AML-193 (cell line): ENCODE results near the gene ZDHHC19.
A peak's percentile ranks its signal among the peaks of the same experiment; 100 is the strongest.
"Not testable (repeated sequence)": the region's sequence is repeated elsewhere in the genome, so short reads cannot be mapped to it uniquely, and the experiment has no call there.

ENCODE experiments used
- DNase-seq, 2 experiments: peaks; one replicate each; lab custom pipeline; 2025; lab: John Stamatoyannopoulos, UW

ZDHHC19 gene, protein sequence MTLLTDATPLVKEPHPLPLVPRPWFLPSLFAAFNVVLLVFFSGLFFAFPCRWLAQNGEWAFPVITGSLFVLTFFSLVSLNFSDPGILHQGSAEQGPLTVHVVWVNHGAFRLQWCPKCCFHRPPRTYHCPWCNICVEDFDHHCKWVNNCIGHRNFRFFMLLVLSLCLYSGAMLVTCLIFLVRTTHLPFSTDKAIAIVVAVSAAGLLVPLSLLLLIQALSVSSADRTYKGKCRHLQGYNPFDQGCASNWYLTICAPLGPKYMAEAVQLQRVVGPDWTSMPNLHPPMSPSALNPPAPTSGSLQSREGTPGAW

DNA sequence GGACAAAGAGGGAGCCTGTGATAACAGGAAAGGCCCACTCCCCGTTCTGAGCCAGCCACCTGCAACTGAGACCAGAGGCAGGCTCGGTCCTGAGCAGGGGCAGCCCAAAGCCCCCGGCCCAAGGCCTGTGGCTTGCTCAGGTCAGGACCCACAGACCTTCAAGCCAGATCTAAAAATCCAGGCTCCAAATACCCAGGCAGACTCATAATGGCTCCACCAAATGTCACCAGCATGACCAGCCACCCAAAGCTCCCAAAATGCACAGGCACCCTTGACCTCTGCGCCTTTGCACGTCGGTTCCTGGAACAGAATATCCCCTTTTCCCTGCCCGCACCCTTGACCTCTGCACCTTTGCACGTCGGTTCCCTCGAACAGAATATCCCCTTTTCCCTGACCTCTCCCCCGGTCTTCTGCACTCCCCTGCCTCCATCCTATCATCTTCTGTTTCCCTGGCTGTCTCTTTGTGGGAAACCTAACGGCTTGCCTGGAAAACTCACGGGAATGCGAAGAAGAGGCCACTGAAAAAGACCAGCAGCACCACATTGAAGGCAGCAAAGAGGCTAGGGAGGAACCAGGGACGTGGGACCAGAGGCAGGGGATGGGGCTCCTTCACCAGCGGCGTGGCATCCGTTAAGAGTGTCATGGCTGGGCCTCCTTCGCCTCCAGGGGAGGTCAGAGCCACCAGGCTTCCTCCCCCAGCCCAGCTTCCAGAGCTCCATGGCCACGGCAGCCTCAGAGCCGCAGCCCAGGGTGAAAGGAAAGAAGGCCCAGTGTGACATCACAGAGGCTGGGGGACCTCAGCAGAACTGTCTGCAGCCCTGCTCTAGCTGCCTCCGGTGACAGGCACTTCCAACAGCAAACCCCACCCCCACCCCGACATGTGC lies at the start of gene ZDHHC19:
Gene ZDHHC19 (minus strand): TSS at position 728 of the 884 bp plus-strand sequence. CDS start 85 bp downstream, at position 643.
- DNase-seq: no peak

DNA sequence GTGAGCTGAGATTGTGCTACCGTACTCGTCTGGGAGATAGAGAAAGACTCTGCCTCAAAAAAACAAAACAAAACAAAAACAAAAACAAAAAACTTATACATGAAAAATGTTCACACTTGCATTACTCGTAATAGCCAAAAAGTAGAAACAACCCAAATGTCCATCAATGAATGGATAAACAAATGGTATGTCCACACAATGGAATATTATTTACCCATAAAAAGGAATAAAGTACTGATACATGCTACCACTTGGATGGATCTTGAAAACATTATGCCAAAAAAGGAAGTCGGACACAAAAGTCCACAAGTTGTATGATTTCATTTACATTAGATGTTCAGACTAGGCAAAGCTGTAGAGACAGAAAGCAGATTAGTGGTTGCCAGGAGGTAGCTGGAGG lies 49.6 kb upstream of the ZDHHC19 start:
- DNase-seq: no peak

DNA sequence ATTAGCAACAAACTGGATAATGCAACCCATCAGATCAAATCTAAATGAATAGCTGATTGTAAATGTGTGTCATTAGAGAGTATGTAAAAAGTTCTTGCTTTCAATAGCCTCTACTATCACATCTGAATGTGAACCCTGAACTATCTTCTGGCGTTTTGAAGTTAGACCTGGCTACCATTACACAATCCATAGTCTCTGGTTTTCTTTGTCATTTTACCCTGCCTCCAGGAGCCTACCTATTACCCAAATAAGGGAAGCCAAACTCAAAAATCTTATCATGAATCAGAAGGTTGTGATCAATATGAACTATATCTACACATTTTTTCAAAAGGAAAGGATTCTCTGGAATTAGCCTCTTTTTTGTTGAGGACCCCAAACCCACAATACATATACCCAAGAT lies 44.6 kb upstream of the ZDHHC19 start:
- no peak for DNase-seq

DNA sequence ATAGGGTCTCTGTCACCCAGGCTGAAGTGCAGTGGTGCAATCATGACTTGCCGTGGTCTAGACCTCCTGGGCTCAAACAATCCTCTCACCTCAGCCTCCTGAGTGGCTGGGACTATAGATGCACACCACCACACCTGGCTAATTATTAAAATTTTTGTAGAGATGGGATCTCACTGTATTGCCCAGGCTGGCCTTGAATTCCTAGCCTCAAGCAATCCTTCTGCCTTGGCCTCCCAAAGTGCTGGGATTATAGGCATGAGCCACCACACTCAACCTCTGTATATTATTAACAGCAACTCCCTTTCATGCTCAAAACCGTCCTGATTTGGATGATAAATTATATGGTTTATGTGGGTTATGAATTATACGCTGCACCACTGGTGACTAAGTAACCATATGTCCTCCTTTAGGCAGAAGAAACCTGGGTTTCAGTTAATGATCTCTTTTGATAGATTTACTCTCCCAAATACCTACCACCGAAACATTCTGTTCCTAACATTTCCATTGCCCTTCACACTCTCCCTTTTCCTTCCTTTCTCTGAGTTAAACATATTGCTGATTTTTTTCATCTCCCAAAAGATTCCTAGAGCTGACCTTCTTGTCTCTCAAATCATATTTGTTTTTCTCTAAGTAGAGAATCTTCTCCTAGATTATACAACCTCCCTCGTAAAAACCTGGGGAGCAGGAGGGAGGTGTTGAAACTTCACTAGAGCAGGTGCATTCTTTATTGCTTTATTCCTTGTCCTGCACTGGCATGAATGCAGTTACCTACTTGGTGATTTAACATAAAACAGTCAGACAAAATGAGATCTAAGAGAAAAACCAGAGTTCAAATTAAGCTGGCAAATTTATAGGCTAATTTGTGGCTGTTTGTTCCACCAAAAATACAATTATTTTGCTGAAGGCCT lies 43.4 kb upstream of the ZDHHC19 start:
- no peak for DNase-seq

DNA sequence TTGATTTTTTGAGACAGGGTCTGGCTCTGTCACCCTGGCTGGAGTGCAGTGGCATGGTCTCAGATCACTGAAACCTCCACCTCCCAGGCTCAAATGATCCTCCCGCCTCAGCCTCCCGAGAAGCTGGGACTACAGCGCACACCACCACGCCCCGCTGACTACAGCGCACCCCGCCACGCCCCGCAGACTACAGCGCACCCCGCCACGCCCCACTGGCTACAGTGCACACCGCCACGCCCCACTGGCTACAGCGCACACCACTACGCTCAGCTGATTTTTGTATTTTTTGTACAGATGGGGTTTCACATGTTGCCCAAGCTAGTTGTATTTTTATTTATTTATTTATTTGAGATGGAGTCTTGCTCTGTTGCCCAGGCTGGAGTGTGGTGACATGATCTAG lies 40.7 kb upstream of the ZDHHC19 start:
- DNase-seq: no peak

DNA sequence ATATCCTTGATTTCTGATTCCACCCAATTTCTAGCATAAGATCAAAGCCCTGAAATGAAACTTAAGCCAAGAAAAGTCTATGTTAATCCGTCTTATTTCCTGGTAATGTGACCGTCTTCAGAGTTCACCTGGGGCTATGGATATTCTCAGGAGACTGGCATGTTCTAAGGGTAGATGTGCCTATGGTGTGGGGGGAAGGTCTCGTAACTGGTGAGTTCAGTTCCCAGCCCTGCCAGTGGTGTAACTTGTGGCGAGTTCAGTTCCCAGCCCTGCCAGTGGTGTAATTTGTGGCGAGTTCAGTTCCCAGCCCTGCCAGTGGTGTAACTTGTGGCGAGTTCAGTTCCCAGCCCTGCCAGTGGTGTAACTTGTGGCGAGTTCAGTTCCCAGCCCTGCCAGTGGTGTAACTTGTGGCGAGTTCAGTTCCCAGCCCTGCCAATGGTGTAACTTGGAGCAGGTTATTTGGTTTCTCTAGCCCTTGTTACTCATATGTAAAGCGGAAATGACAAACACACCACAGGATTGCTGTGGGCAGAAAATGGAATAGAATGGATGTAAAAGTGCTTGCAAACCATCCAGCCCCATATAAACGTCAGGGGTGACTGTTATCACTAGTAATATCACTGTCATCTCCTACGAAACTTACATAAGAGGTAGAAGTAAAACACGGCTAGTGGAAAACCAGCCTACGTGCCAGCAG lies 35.6 kb upstream of the ZDHHC19 start:
- no peak for DNase-seq

DNA sequence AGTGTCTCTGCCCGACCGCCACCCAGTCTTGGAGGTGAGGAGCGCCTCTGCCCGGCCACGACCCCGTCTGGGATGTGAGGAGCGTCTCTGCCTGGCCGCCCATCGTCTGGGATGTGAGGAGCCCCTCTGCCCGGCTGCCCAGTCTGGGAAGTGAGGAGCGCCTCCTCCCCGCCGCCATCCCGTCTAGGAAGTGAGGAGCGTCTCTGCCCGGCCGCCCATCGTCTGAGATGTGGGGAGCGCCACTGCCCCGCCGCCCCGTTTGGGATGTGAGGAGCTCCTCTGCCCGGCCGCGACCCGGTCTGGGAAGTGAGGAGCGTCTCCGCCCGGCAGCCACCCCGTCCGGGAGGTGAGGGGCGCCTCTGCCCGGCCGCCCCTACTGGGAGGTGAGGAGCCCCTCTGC lies 33.0 kb upstream of the ZDHHC19 start:
- DNase-seq: not testable (repeated sequence)

DNA sequence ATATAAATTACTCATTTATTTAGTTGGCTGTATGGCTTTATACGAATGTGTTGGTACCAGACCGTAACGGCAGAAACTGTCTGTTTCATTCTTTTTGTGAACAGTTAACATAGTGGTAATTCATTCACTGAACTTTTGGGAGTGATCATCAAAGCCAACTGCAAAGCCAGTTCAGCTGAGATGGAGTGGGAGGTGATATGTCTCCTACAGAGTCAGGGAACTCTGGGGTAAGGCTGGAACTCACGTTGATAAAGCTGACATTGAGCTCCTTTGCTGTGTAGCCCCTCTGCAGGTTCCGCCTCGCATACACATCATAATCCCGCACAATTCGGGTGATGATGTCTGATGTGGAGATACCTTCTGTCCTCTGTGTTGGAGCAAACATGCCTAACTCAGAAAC lies 30.5 kb upstream of the ZDHHC19 start:
- DNase-seq: no peak

DNA sequence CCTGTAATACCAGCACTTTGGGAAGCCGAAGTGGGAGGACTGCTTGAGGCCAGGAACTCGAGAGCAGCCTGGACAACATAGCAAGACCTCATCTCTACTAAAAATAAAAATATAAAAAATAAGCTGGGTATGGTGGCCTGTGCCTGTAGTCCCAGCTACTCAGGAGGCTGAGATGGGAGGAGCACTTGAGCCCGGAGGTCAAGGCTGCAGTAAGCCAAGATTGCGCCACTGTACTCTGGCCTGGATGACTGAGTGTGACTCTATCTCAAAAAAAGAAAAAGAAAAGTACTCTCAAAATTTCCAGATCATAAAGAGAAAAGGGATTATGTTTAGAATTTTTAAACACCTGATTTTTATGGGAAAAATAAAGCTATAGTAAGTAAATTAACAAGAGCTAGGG lies 29.2 kb upstream of the ZDHHC19 start:
- no peak for DNase-seq

DNA sequence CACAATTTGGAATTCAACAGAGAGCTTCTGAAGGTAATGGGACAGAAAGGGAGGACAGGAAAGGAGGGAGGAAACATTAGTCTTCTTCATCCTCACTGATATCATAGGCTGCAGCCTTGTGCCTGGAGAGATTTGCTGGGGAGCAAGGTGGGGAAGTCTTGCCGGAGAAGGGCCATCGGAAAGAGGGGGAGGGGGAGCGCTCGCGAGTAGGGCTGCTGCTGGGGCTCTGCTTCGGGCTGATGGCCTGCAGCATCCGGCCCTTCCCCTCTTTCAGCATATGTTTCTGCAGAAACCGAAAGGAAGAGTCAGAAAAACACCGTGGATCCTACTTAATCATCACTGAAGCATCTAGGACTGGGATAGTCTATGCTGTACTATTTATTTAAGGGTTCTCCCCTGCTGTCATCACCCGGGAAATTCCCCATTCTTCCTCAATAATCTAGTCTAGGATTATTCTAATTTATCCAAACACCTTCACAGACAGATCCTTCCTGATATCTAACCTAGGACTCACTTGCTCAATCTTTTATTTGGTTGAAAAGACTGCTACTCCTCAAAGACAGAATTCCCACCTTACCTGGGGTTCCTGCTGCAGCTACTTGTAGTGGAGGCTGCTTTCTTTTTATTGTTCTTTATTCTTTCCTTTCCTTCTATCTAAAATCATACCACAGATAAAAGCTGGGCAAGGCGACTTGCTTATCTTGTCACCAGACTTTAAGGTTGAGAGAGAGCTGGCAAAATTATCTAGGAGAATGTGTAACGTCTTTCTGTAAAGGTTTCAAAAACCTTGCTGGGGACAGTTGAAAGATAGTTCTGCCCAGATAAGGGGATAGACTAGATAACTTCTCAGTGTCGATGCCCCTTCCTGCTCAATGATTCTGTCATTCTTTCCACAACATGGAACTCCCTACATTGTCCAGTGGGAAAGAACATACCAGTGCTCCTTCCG lies 27.7 kb upstream of the ZDHHC19 start:
- no peak for DNase-seq

DNA sequence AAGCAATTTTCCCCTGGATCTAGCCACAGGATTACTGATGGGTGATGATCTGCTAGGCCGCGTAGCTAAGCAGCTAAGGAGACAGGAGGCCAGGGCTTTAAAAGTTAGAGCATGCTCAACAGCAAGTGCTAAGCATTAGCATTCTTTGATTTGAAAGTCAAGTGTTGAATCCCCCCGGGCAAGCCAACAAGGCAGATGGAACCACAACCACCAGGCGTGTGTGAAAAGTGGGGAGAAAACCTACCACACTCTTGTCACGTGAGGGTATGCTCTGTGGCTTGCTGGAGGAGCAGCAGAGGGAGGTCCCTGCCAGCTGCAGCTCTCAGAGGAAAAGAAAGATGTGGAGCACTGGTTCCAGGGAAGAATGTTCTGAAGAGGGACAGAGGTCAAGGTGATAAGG lies 26.0 kb upstream of the ZDHHC19 start:
- no peak for DNase-seq

DNA sequence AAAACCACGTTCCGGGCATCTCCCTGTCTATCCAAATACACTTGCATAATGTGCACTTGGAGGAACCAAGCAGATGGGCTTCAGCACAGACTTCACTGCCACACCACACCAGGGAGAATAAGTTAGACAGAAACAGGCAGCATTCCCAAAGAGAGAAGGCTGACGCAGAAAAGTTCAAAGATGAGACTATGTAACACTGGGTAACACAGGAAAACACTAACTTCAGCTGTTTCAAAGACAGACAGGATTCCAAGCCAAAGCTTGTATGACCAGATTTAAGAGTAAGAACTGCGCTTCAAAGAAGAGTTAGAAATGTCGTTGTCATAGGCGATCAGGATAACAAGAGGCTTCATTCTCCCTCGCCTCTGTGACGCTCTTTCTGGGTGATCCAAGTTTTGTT lies 25.0 kb upstream of the ZDHHC19 start:
- DNase-seq: no peak

DNA sequence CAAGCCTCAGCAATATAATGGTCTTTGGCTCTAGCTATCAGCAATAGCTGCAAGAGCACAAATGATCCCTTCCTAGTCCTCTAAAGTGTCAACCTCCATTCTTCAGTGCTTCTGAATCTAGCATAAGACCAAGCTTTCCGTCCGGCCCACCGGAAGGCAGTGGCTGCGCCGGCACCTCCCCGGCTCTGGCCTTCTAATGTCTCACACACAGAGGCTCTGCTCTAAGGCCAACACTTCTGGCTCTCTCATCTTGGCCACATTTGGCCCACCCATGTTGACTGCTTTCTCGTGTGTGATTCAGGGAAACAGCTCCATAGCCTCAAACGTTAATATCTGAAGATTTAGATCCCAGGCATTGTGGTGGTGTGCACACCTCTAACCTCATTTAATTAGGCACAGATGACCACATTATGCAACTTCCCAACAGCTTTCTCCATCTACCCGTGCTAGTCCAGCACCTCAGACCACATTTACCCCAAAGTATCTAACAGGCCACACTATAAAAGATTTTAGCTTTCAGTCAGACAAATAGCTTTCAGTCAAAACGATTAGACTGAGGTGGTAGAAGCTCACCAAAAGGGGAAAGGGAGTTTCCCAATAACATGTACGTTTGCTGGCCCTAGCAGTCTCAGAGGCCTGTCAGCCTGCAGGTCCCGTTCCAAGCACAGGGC lies 24.4 kb upstream of the ZDHHC19 start:
- peak; percentile 93 to 94 for DNase-seq

DNA sequence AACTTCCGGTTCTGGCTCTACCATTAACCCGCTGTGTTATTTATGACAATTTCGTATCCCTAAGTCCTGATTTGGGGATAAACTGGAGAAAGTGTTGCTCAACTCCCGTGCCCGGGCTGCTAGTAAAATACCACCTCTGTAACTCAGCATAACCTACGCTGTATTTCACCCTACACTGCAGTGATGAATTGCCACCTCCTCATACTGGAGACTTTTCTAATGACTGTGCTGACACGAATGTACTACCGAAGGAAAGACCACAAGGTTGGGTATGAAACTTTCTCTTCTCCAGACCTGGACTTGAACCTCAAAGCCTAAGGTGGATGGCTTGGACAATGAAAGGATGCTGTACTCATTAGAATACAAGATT lies 21.7 kb upstream of the ZDHHC19 start:
- no peak for DNase-seq

DNA sequence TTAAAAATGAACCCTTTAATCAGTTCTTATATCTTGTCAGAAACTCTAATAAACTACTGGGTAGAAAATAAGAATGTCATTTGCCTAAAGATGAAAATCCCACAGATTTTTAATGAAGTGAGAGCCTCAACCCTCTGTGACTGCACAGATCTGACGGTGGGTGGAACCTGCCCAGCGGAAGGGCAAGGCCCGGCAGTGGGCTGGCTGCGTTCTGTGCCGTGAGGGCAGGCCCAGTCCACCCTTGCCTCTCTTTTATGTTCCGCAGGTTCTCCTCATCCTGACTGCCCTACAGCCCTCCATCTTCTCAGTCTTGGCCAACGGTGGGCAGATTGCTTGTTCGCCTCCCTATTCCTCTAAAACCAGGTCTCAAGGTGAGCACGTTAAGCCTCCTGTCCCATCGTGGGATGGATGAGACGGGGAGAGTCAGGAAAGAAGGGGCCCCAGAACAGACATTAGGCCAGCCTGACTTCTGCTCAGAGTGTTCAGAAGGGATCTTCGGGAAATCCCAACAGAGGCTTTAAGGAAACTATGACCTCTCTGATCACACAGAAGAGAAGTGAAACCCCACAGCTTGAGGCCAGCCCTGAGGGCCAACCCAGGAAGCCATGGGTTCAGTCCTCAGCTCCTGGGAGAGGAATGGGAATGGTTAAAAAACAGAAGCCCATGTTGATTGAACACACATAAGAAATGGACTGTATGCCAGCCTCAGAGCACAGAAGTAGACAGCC lies 21.1 kb upstream of the ZDHHC19 start:
- no peak for DNase-seq

DNA sequence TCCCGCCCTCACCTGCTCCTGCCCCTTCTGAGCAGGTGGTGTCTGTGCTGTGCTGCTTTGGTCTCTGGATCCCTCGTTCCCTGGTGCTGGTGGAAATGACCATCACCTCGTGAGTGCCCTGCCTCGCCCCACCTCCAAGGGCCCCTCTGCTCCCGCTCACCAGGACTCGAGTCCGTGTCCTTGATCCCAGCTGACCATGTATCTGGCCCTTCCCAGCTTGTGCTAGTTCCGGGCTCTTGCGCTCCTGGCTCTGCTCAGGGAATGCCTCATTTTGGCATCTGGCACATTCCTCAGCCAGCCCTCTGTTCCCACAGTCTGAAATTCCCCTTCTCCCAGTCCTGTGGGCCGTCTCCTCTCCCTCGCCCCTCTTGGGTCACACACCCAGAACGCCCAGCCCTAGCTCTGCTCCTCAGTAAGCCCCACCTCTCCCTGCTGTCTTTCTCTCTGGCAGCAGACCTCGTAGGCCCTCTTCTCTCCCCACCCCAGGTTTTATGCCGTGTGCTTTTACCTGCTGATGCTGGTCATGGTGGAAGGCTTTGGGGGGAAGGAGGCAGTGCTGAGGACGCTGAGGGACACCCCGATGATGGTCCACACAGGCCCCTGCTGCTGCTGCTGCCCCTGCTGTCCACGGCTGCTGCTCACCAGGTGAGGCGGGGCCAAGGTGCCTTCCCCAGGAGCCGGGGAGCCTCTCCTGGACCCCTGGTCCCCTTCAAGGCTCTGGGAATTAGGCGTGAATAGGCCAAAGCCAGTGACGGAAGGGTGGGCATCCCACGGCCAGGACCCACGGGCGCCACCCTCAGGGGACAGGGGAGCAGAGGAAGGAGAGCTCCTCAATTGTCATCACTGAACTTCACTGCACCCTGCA lies 16.7 kb upstream of the ZDHHC19 start:
- no peak for DNase-seq

DNA sequence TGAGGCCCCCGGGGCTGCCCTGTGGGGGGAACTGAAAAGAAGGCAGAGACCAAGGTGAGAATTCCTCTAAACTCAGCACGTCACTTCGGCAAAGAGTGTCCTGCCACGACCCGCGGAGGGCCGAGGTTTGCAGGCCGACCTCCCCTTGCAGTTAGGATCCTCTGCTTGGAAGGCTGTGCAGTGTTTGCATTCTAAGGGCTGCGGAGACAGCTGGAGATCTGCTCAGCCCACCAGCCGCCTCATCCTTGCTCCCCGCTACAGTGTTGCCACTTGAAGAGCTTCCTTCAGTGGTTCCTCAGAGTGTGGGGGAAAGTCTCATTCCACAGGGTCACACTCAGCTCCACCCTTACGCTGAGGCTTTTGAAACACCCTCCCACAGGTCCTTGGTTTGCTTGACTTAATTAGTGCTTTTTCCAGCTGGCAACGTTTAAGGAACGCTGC lies 15.9 kb upstream of the ZDHHC19 start:
- no peak for DNase-seq

DNA sequence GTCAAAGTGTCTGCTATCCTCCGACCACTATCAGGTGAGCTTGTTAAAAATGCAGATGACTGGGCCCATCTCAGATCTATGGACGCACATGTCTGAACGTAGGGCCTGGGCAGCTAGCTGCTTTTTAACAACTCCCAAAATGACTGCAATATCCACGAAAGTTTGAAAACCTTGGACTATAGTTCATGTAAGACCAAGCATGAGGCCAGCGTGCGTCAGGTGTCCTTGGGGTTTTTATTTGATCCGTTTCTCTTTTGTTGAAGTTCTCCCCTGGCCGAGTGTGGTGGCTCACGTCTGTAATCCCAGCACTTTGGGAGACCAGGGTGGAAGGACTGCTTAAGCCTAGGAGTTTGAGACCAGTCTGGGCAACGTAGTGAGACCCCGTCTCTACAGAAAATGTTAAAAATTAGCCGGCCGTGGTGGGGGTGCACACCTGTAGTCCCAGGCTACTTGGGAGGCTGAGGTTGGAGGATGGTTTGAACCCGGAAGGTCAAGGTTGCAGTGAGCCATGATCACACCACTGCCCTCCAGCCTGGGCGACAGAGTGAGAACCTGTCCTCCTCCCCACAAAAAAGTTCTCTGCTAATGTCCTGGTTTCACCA lies 14.7 kb upstream of the ZDHHC19 start:
- no peak for DNase-seq
